Skin epidermis (tissue), 12 donors: ENCODE data around the gene SBF2.

ENCODE experiments used
- H3K27ac ChIP-seq, 21 experiments: fragments of 200-600 bp; sonication (generic) in 11 of 21; one replicate each; pipeline ENCODE4 v1.5.0; 2020; ENCODE audit warnings: mild to moderate bottlenecking in 3 of 21, inconsistent platforms in 2 of 21, moderate library complexity in 2 of 21
- H3K4me3 ChIP-seq, 7 experiments: fragments of 200-600 bp; sonication (generic) in 2 of 7; one replicate each; pipeline ENCODE4 v1.5.0; 2020; ENCODE audit warnings: inconsistent platforms in 2 of 7, mild to moderate bottlenecking in 2 of 7, moderate library complexity in 1 of 7

SBF2 gene

GRCh38 chr11:9780929-9781328, 513.1 kb downstream of the SBF2 start:
- no peak overlapping the region for H3K4me3 ChIP-seq
- H3K27ac ChIP-seq: no peak overlapping the region

- H3K4me3 ChIP-seq: no peak overlapping the region
- no peak overlapping the region for H3K27ac ChIP-seq
Observed at GRCh38 chr11:9777525-9777924, 516.5 kb downstream of the SBF2 start.

GRCh38 chr11:9777066-9777465, 517.0 kb downstream of the SBF2 start:
- no peak overlapping the region for H3K27ac ChIP-seq
- H3K4me3 ChIP-seq: no peak overlapping the region

GRCh38 chr11:9776203-9776602, 517.8 kb downstream of the SBF2 start:
- Histone ChIP-seq H3K27ac (no peak overlapping the region), H3K4me3 (no peak overlapping the region)

GRCh38 chr11:9775398-9775779, 518.6 kb downstream of the SBF2 start:
- H3K4me3 ChIP-seq: no peak overlapping the region
- peak overlapping the region in 3 of 21 experiments; percentile 25 to 59 (median 44) for H3K27ac ChIP-seq

GRCh38 chr11:9774591-9775397, 519.2 kb downstream of the SBF2 start:
- Histone ChIP-seq H3K27ac (peak overlapping the region in 5 of 21 experiments; percentile 1 to 59 (median 30)), H3K4me3 (no peak overlapping the region)

GRCh38 chr11:9774109-9774508, 519.9 kb downstream of the SBF2 start:
- H3K27ac ChIP-seq: no peak overlapping the region

GRCh38 chr11:9773524-9773923, 520.5 kb downstream of the SBF2 start:
- H3K27ac ChIP-seq: no peak overlapping the region
- no peak overlapping the region for H3K4me3 ChIP-seq

More at GRCh38 chr11:9774109-9774508, 519.9 kb downstream of the SBF2 start:
- H3K4me3 ChIP-seq: no peak overlapping the region

- H3K27ac ChIP-seq: no peak overlapping the region
- H3K4me3 ChIP-seq: no peak overlapping the region
Observed at GRCh38 chr11:9772218-9772617, 521.8 kb downstream of the SBF2 start.

GRCh38 chr11:9771071-9771511, 522.9 kb downstream of the SBF2 start:
- Histone ChIP-seq H3K27ac (no peak overlapping the region), H3K4me3 (no peak overlapping the region)

- H3K27ac ChIP-seq: no peak overlapping the region
- H3K4me3 ChIP-seq: no peak overlapping the region
Observed at GRCh38 chr11:9769621-9770020, 524.4 kb downstream of the SBF2 start.

GRCh38 chr11:9765320-9766101, 528.5 kb downstream of the SBF2 start:
- Histone ChIP-seq H3K4me3 (no peak overlapping the region), H3K27ac (peak overlapping the region in 14 of 21 experiments; percentile 23 to 77 (median 58))

- Histone ChIP-seq H3K4me3 (no peak overlapping the region), H3K27ac (no peak overlapping the region)
Observed at GRCh38 chr11:9763301-9763700, 530.7 kb downstream of the SBF2 start.

GRCh38 chr11:9762531-9762930, 531.5 kb downstream of the SBF2 start:
- no peak overlapping the region for H3K27ac ChIP-seq

GRCh38 chr11:9761441-9761945, 532.5 kb downstream of the SBF2 start:
- H3K27ac ChIP-seq: peak overlapping the region in 6 of 21 experiments; percentile 1 to 98 (median 47)
- H3K4me3 ChIP-seq: no peak overlapping the region

More at GRCh38 chr11:9762531-9762930, 531.5 kb downstream of the SBF2 start:
- H3K4me3 ChIP-seq: no peak overlapping the region

GRCh38 chr11:9760193-9760575, 533.8 kb downstream of the SBF2 start:
- Histone ChIP-seq H3K27ac (peak overlapping the region in 19 of 21 experiments; percentile 33 to 98 (median 89)), H3K4me3 (no peak overlapping the region)

GRCh38 chr11:9759519-9760192, 534.4 kb downstream of the SBF2 start:
- peak overlapping the region in 2 of 7 experiments; percentile 54 to 64 for H3K4me3 ChIP-seq
- H3K27ac ChIP-seq: peak overlapping the region; percentile 76 to 98 (median 92)

- peak overlapping the region; percentile 44 to 75 (median 58) for H3K4me3 ChIP-seq
- H3K27ac ChIP-seq: peak overlapping the region; percentile 76 to 98 (median 92)
Observed at GRCh38 chr11:9758637-9759518, 535.1 kb downstream of the SBF2 start.
